ENCODE data around the gene CYP3A7. TPM values are rescaled to one million over a fixed set of nuclear protein-coding genes. Genes with fewer than 3 reads are reported as not detected.
A peak's percentile ranks its signal among the peaks of the same experiment; 100 is the strongest.
"Not testable (repeated sequence)": the region's sequence is repeated elsewhere in the genome, so short reads cannot be mapped to it uniquely, and the experiment has no call there.

The CYP3A7 gene
- total RNA-seq, 1 donor from 2014 or later = not detected

DNA sequence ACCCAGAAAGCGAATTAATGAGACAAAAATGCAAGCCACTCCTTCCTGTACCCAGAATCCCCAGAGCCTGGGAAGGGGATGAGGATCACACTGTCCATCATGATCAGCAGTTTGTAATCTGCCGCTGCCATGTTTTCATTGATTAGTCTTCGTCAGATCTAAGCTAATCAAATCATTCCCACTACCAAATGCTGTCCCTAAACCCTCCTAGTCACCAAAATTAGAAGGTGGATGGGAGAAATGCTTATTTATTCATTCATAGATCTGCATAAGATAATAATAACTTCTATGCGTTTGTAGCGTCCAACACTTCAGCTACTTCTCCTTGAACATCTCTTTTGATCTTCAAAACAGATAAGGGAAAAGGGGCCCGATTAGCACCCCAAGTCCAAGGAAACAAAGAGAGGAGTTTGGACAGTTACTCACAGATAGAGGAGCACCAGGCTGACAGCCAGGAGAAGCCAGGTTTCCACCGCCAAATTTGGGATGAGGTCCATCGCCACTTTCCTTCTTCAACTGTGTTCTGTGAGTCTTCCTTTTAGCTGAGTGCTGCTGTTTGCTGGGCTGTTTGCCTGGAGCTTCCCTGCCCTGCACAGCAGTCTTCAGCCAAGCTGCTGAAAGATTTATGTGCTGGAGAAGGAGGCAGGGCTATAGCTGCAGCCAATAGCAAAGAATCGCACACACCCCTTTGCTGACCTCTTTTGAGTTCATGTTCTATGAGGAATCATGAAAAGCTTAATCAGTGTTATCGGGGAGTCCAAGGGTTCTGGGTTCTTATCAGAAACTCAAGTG, 55.4 kb downstream of the CYP3A7 start, which contains the start of gene CYP3A5:
Gene CYP3A5 (minus strand): TSS at position 597 of the 792 bp plus-strand sequence. CDS start 100 bp downstream, at position 497.
- intact Hi-C loops (cut with micrococcal nuclease) = no loop called here
- no peak for DNase-seq
- peak; percentile 59 for ATAC-seq

- no peak for ATAC-seq
- intact Hi-C loops (cut with micrococcal nuclease) = no loop called here
- no peak for DNase-seq
These were observed 56.0 kb downstream of the CYP3A7 start for GRCh38 chr7:99679032-99679399.

GRCh38 chr7:99677648-99678045, 57.3 kb downstream of the CYP3A7 start:
- ATAC-seq (no peak), DNase-seq (no peak)
- intact Hi-C loops (cut with micrococcal nuclease) = no loop called here

DNA sequence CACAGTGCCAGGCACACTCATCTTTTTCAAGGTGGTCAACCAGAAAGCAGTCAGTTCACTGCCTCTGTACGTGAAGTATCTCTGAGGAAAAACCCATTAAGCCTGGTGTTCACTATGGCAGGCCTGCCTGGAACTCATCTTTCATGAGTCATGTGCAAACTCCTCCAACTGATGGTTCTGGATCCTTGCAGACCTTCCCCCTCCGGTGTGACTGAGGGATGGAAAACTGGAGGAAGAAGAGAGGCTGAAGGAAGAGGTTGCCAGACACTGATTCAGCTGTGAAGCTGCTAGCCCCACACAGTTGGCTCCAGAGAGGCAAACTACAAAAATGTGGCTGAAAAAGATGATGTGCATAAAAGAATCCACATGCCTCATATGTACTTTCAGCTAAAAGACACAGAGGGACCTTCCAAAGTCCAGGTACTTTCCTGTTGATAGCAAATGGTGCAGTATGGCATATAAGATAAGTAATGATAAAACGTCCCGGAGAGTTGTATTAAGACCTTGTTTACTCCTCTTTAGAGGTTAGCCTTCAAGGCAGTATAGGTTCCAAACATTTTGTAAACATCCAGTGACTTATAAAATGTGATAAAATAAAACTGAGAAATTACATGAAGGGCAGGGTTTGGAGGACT, 57.9 kb downstream of the CYP3A7 start:
- intact Hi-C loops (cut with micrococcal nuclease) = no loop called here
- ATAC-seq (no peak), DNase-seq (no peak)

DNA sequence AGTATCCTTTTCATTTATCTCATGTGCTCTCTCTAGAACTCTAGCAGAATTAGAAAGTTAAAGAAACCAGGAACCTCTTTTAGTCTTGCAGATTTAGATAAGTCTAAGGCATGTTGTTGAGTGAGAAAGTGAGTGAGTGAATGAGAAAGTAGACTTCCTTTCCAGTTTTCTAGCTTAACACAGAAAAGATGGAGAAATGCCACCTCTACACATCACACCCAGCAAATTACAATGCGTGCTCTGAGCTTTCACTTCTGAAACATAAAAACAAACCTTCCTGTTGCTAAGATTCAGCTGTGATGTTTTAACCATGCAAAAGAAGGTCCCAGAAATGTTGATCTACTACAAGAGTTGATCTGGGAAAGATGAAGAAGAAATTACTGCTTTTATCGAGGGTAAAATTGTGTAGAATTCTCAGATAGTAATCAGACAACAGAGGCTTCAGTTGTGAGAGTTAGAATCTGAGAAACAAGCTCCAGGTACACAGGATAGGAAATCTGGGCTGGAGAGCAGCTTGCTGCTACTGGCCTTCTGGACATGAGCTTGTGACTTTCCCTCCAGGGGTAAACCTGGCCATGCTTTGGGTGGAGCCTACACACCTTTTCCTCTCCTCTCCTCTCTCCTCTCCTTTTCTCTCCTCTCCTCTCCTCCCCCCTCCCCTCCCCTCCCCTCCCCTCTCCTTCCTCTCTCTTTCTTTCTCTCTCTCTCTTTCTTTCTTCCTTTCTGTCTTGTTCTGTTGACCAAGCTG, 59.8 kb downstream of the CYP3A7 start:
- intact Hi-C loops (cut with micrococcal nuclease) = no loop called here
- ATAC-seq (no peak), DNase-seq (no peak)

GRCh38 chr7:99672573-99672972, 62.4 kb downstream of the CYP3A7 start:
- DNase-seq (no peak), ATAC-seq (no peak)
- intact Hi-C loops (cut with micrococcal nuclease) = no loop called here

GRCh38 chr7:99669782-99670181, 65.2 kb downstream of the CYP3A7 start:
- intact Hi-C loops (cut with micrococcal nuclease) = no loop called here

GRCh38 chr7:99668541-99668940, 66.5 kb downstream of the CYP3A7 start:
- DNase-seq = no peak
- ATAC-seq = no peak
- intact Hi-C loops (cut with micrococcal nuclease) = no loop called here

More at GRCh38 chr7:99669782-99670181, 65.2 kb downstream of the CYP3A7 start:
- ATAC-seq (no peak), DNase-seq (no peak)

DNA sequence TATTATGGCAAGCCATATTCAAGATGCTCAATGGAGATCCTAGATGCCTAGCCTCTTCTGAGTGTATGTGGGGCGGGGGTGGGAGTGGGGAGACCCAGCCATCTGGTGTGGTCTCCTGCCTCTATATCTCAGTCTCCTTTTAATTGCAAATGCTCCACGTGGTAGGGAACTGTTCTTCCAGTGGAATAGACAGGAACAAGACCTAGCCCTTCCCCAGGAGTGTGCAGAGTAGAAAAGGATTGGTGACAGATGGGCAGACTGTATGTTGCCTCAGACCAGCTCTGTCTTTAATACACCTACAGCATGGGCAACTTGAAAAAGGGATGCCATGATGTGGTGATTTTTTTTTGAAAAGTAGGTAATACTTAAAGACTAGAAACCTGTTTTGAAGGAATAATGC, 67.8 kb downstream of the CYP3A7 start:
- DNase-seq (no peak), ATAC-seq (no peak)
- intact Hi-C loops (cut with micrococcal nuclease) = no loop called here

GRCh38 chr7:99666013-99666395, 69.0 kb downstream of the CYP3A7 start:
- DNase-seq (no peak), ATAC-seq (no peak)
- intact Hi-C loops (cut with micrococcal nuclease) = no loop called here

- no peak for DNase-seq
These were observed 69.5 kb downstream of the CYP3A7 start for GRCh38 chr7:99665312-99666012.

DNA sequence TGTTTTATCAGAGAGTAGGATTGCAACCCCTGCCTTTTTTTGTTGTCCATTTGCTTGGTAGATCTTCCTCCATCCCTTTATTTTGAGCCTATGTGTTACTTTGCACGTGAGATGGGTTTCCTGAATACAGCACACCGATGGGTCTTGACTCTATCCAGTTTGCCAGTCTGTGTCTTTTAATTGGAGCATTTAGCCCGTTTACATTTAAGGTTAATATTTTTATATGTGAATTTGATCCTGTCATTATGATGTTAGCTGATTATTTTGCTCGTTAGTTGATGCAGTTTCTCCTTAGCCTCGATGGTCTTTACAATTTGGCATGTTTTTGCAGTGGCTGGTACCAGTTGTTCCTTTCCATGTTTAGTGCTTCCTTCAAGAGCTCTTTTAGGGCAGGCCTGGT, 77.1 kb downstream of the CYP3A7 start:
- DNase-seq; intact Hi-C loops (cut with micrococcal nuclease); ATAC-seq: not testable (repeated sequence)

More at GRCh38 chr7:99665312-99666012, 69.5 kb downstream of the CYP3A7 start:
- intact Hi-C loops (cut with micrococcal nuclease) = no loop called here
- ATAC-seq = no peak

Other genes with a start within 250 kb of the CYP3A7 start
- 17.4 TPM for gene ZNF394, start 234.9 kb downstream of the CYP3A7 start, total RNA-seq
- 6.3 TPM for gene ZKSCAN5, start 230.5 kb downstream of the CYP3A7 start, total RNA-seq
- gene FAM200A, start 183.1 kb downstream of the CYP3A7 start, total RNA-seq = 7.0 TPM
- 30.0 TPM for gene ZNF655, start 176.6 kb downstream of the CYP3A7 start, total RNA-seq
- not detected for gene TMEM225B, start 136.9 kb downstream of the CYP3A7 start, total RNA-seq
- 8.3 TPM for gene ZSCAN25, start 118.2 kb downstream of the CYP3A7 start, total RNA-seq
- 0.25 TPM for gene CYP3A5, start 55.2 kb downstream of the CYP3A7 start, total RNA-seq
- not detected for gene CYP3A4, start 49.0 kb upstream of the CYP3A7 start, total RNA-seq
- gene CYP3A43, start 92.8 kb upstream of the CYP3A7 start, total RNA-seq = not detected
- gene OR2AE1, start 141.8 kb upstream of the CYP3A7 start, total RNA-seq = not detected
- gene TRIM4, start 184.3 kb upstream of the CYP3A7 start, total RNA-seq = 7.1 TPM
- gene GJC3, start 194.4 kb upstream of the CYP3A7 start, total RNA-seq = 0.30 TPM
- gene AZGP1, start 240.8 kb upstream of the CYP3A7 start, total RNA-seq = 70.9 TPM

All from left ventricle myocardium superior (tissue), 1 donor.